Measurements from ENCODE around the gene KRTAP17-1.

The KRTAP17-1 gene

DNA sequence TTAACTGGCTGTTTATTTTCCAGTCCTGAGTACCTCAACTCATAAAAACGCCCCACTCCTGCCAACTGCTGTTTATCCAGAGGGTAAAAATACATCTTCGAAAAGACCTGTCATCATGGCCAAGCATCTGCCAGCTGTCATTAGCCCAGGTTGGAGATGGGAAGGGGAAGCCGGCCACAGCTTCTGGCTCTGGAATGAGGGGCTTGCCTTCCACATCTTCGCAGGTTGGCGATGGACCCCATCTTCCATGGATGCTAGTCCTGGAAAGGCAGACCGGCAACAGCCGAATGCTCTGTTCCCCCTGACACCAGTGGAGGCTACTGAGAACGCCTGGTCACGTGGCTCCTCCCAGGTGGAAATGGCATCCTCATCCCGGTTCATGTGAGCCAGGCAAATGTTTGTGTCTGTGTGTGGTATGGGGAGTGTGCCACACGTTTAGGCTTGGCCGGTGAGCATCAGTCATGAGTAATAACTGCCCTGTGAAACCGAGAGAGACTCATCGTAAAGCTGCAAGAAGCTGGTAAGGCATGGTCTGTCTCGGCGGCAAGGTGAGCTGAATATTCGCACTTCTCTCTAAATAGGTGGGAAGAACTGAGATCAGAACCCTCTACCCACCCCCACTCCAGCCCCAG is 420 bp upstream of the KRTAP17-1 start:
- Histone ChIP-seq H3K9ac (ENCODE audit: low read depth, low read length) (no peak overlapping the region), H3K4me3 (ENCODE audit: low read length) (no peak overlapping the region), H3K4me1 (ENCODE audit: insufficient read depth, low read length) (no peaks in the 10 kb centered on the region), H3K27me3 (ENCODE audit: insufficient read depth, low read length) (no peaks in the 10 kb centered on the region), H3K27ac (ENCODE audit: low read length) (no peak overlapping the region), H3K36me3 (ENCODE audit: insufficient read depth, low read depth, low read length) (no peaks in the 10 kb centered on the region), H3K9me3 (ENCODE audit: insufficient read depth, low read depth, low read length) (peaks cover 10% of the 10 kb centered on the region; the same call in 1 of the 2 replicates)

- no peak overlapping the region for H3K27ac ChIP-seq (ENCODE audit: low read length)
- H3K9me3 ChIP-seq (ENCODE audit: insufficient read depth, low read depth, low read length) = no peaks in the 10 kb centered on the region
- H3K36me3 ChIP-seq (ENCODE audit: insufficient read depth, low read depth, low read length) = no peaks in the 10 kb centered on the region
- no peak overlapping the region for H3K9ac ChIP-seq (ENCODE audit: low read depth, low read length)
- no peak overlapping the region for H3K4me3 ChIP-seq (ENCODE audit: low read length)
- H3K27me3 ChIP-seq (ENCODE audit: insufficient read depth, low read length) = no peaks in the 10 kb centered on the region
- no peaks in the 10 kb centered on the region for H3K4me1 ChIP-seq (ENCODE audit: insufficient read depth, low read length)
Observed at GRCh38 chr17:41311111-41311510, 4.4 kb downstream of the KRTAP17-1 start.

DNA sequence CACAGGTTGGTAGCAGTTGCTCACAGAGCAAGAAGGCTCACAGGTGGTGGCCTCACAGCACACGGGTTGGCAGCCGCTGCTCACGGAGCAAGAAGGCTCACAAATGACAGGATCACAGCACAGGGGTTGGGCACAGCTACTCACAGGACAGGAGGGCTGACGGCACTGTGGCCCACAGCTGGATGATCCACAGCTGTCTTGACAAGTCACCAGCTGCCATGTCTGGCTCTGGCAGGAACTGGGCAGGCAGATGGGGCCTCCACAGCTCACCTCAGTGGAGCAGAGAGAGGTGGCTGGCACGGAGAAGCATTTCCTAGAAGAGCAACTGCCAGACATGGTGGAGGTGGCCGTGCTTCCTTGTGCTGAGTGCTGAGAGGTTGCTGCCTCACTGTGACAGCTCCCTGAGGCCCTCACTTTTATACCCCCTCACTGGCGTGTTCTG is 6.6 kb downstream of the KRTAP17-1 start, which contains the start of gene KRTAP16-1:
TSS of gene KRTAP16-1 (minus strand) at position 392 of the 442 bp plus-strand sequence. CDS start at position 336, 56 bp downstream.
- H3K9me3 ChIP-seq (ENCODE audit: insufficient read depth, low read depth, low read length) = no peaks in the 10 kb centered on the region
- no peak within 1 kb of the TSS for H3K4me3 ChIP-seq (ENCODE audit: low read length)
- H3K9ac ChIP-seq (ENCODE audit: low read depth, low read length) = no peak within 1 kb of the TSS
- no peaks in the 10 kb centered on the region for H3K27me3 ChIP-seq (ENCODE audit: insufficient read depth, low read length)
- no peak within 1 kb of the TSS for H3K27ac ChIP-seq (ENCODE audit: low read length)
- no peaks in the 10 kb centered on the region for H3K4me1 ChIP-seq (ENCODE audit: insufficient read depth, low read length)
- no peaks in the 10 kb centered on the region for H3K36me3 ChIP-seq (ENCODE audit: insufficient read depth, low read depth, low read length)

GRCh38 chr17:41308251-41308917 is 7.1 kb downstream of the KRTAP17-1 start:
- H3K36me3 ChIP-seq (ENCODE audit: insufficient read depth, low read depth, low read length) = no peaks in the 10 kb centered on the region
- H3K27ac ChIP-seq (ENCODE audit: low read length) = no peak overlapping the region
- no peak overlapping the region for H3K9ac ChIP-seq (ENCODE audit: low read depth, low read length)
- H3K4me3 ChIP-seq (ENCODE audit: low read length) = no peak overlapping the region
- H3K4me1 ChIP-seq (ENCODE audit: insufficient read depth, low read length) = no peaks in the 10 kb centered on the region
- no peaks in the 10 kb centered on the region for H3K27me3 ChIP-seq (ENCODE audit: insufficient read depth, low read length)
- H3K9me3 ChIP-seq (ENCODE audit: insufficient read depth, low read depth, low read length) = no peaks in the 10 kb centered on the region

DNA sequence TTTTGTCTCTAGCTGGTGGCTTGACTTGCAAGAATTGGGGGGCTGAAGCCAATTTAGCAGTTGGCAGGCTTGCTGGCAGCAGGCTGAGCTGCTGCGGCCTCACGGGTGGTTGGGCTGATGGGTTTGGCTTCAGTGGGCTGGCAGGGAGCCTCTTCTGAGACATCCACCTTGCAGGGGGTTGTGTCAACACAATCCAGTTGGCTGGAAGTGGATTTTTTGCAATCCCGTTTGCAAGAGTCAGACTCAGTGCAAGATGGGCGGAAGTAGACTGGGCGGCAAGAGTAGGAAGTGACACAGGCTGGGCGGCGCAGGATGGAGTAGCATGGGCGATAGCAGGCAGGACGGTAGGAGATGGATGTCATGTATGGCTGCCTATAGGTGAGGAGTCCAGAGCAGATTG is 7.9 kb downstream of the KRTAP17-1 start:
- Histone ChIP-seq H3K4me3 (ENCODE audit: low read length) (no peak overlapping the region), H3K27ac (ENCODE audit: low read length) (no peak overlapping the region), H3K4me1 (ENCODE audit: insufficient read depth, low read length) (no peaks in the 10 kb centered on the region), H3K9ac (ENCODE audit: low read depth, low read length) (no peak overlapping the region), H3K36me3 (ENCODE audit: insufficient read depth, low read depth, low read length) (no peaks in the 10 kb centered on the region), H3K9me3 (ENCODE audit: insufficient read depth, low read depth, low read length) (no peaks in the 10 kb centered on the region), H3K27me3 (ENCODE audit: insufficient read depth, low read length) (no peaks in the 10 kb centered on the region)

GRCh38 chr17:41304091-41304490 is 11.4 kb downstream of the KRTAP17-1 start:
- no peaks in the 10 kb centered on the region for H3K27me3 ChIP-seq (ENCODE audit: insufficient read depth, low read length)
- no peaks in the 10 kb centered on the region for H3K36me3 ChIP-seq (ENCODE audit: insufficient read depth, low read depth, low read length)
- H3K9me3 ChIP-seq (ENCODE audit: insufficient read depth, low read depth, low read length) = no peaks in the 10 kb centered on the region
- no peak overlapping the region for H3K9ac ChIP-seq (ENCODE audit: low read depth, low read length)
- no peaks in the 10 kb centered on the region for H3K4me1 ChIP-seq (ENCODE audit: insufficient read depth, low read length)
- H3K4me3 ChIP-seq (ENCODE audit: low read length) = no peak overlapping the region
- no peak overlapping the region for H3K27ac ChIP-seq (ENCODE audit: low read length)

- H3K27me3 ChIP-seq (ENCODE audit: insufficient read depth, low read length) = no peaks in the 10 kb centered on the region
- no peaks in the 10 kb centered on the region for H3K36me3 ChIP-seq (ENCODE audit: insufficient read depth, low read depth, low read length)
- no peak overlapping the region for H3K4me3 ChIP-seq (ENCODE audit: low read length)
- H3K9me3 ChIP-seq (ENCODE audit: insufficient read depth, low read depth, low read length) = no peaks in the 10 kb centered on the region
- H3K4me1 ChIP-seq (ENCODE audit: insufficient read depth, low read length) = no peaks in the 10 kb centered on the region
- no peak overlapping the region for H3K27ac ChIP-seq (ENCODE audit: low read length)
- no peak overlapping the region for H3K9ac ChIP-seq (ENCODE audit: low read depth, low read length)
Observed at GRCh38 chr17:41302981-41303380, 12.5 kb downstream of the KRTAP17-1 start.

- Histone ChIP-seq H3K4me3 (ENCODE audit: low read length) (no peak within 1 kb of the TSS), H3K27ac (ENCODE audit: low read length) (no peak within 1 kb of the TSS), H3K4me1 (ENCODE audit: insufficient read depth, low read length) (no peaks in the 10 kb centered on the region), H3K9ac (ENCODE audit: low read depth, low read length) (no peak within 1 kb of the TSS), H3K9me3 (ENCODE audit: insufficient read depth, low read depth, low read length) (no peaks in the 10 kb centered on the region), H3K27me3 (ENCODE audit: insufficient read depth, low read length) (no peaks in the 10 kb centered on the region), H3K36me3 (ENCODE audit: insufficient read depth, low read depth, low read length) (no peaks in the 10 kb centered on the region)
Observed at GRCh38 chr17:41301916-41302901, 13.3 kb downstream of the KRTAP17-1 start, which contains the start of gene KRTAP29-1. TSS of gene KRTAP29-1 (minus strand) at chr17:41302851. CDS start at chr17:41302851, 0 bp downstream.

- no peaks in the 10 kb centered on the region for H3K9me3 ChIP-seq (ENCODE audit: insufficient read depth, low read depth, low read length)
- H3K27ac ChIP-seq (ENCODE audit: low read length) = no peak overlapping the region
Observed at GRCh38 chr17:41301204-41301790, 14.2 kb downstream of the KRTAP17-1 start.

DNA sequence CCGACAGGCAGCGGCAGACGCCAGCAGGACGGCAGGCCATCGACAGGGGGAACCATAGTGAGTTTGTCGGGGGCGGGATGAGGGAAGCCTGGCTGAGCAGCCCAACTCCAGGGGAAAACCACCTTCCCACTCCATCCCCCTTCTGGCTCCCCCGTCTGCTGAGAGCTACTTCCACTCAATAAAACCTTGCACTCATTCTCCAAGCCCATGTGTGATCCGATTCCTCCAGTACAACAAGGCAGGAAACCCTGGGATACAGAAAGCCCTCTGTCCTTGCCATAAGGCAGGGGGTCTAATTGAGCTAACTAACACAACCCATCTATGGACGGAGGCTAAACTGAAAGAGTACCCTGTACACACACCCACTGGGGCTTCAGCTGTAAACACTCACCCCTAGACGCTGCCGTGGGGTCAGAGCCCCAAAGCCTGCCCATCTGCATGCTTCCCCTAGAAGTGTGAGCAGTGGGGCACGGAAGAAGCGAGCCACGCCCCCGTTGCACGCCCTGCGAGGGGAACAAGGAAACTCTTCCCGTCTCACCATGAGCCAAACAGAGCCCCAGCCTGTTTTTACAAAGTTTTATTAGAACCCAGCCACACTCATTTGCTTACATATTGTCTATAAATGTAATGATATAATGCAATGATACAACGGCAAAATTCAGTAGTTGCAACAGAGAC is 16.9 kb downstream of the KRTAP17-1 start:
- Histone ChIP-seq H3K4me3 (ENCODE audit: low read length) (no peak overlapping the region), H3K4me1 (ENCODE audit: insufficient read depth, low read length) (no peaks in the 10 kb centered on the region), H3K9ac (ENCODE audit: low read depth, low read length) (no peak overlapping the region), H3K27me3 (ENCODE audit: insufficient read depth, low read length) (no peaks in the 10 kb centered on the region), H3K27ac (ENCODE audit: low read length) (no peak overlapping the region), H3K36me3 (ENCODE audit: insufficient read depth, low read depth, low read length) (no peaks in the 10 kb centered on the region), H3K9me3 (ENCODE audit: insufficient read depth, low read depth, low read length) (no peaks in the 10 kb centered on the region)

More at GRCh38 chr17:41301204-41301790, 14.2 kb downstream of the KRTAP17-1 start:
- H3K4me1 ChIP-seq (ENCODE audit: insufficient read depth, low read length) = no peaks in the 10 kb centered on the region
- H3K4me3 ChIP-seq (ENCODE audit: low read length) = no peak overlapping the region
- H3K9ac ChIP-seq (ENCODE audit: low read depth, low read length) = no peak overlapping the region
- H3K36me3 ChIP-seq (ENCODE audit: insufficient read depth, low read depth, low read length) = no peaks in the 10 kb centered on the region
- H3K27me3 ChIP-seq (ENCODE audit: insufficient read depth, low read length) = no peaks in the 10 kb centered on the region

GRCh38 chr17:41296846-41297245 is 18.7 kb downstream of the KRTAP17-1 start:
- H3K27me3 ChIP-seq (ENCODE audit: insufficient read depth, low read length) = no peaks in the 10 kb centered on the region
- no peak overlapping the region for H3K27ac ChIP-seq (ENCODE audit: low read length)
- no peak overlapping the region for H3K4me3 ChIP-seq (ENCODE audit: low read length)

More at GRCh38 chr17:41296846-41297245, 18.7 kb downstream of the KRTAP17-1 start:
- H3K4me1 ChIP-seq (ENCODE audit: insufficient read depth, low read length) = no peaks in the 10 kb centered on the region
- H3K9me3 ChIP-seq (ENCODE audit: insufficient read depth, low read depth, low read length) = no peaks in the 10 kb centered on the region
- H3K9ac ChIP-seq (ENCODE audit: low read depth, low read length) = no peak overlapping the region
- H3K36me3 ChIP-seq (ENCODE audit: insufficient read depth, low read depth, low read length) = no peaks in the 10 kb centered on the region
